Measurements from ENCODE around the gene CEP70.
"Not testable (repeated sequence)": the region's sequence is repeated elsewhere in the genome, so short reads cannot be mapped to it uniquely, and the experiment has no call there.

The CEP70 gene

DNA sequence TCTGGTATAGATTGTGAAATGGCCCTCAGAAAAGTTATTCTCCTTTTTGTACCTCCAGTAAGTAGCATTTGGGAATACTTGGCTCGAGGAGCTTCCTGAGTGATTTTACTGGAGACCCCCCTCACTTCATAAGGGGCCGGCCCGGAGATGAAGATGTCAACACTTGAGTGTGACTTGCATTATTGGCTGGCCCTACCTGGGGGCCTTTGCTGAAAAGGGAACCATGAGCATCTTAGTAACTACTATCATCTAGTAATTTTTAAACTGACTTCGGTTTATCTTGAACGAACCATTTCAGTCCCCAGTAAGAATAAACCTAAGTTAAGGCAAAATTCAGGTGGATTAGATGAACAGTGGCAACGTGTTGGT lies 15.8 kb upstream of the CEP70 start:
- Histone ChIP-seq H3K4me3 (ENCODE audit: low read depth in 1 of 2, low read length in 1 of 2) (peak overlapping the region in 1 of 2 experiments; percentile 67), H3K9me3 (no peaks in the 10 kb centered on the region), H3K27me3 (peaks cover 34% of the 10 kb centered on the region), H3K27ac (no peak overlapping the region), H3K4me1 (ENCODE audit: control insufficient read depth in 1 of 2, insufficient read depth in 1 of 2, low read depth in 1 of 2, low read length in 1 of 2) (peaks cover 8 to 12% of the 10 kb centered on the region in 2 experiments), H3K36me3 (no peaks in the 10 kb centered on the region)
- TF ChIP-seq, protein P1, sequence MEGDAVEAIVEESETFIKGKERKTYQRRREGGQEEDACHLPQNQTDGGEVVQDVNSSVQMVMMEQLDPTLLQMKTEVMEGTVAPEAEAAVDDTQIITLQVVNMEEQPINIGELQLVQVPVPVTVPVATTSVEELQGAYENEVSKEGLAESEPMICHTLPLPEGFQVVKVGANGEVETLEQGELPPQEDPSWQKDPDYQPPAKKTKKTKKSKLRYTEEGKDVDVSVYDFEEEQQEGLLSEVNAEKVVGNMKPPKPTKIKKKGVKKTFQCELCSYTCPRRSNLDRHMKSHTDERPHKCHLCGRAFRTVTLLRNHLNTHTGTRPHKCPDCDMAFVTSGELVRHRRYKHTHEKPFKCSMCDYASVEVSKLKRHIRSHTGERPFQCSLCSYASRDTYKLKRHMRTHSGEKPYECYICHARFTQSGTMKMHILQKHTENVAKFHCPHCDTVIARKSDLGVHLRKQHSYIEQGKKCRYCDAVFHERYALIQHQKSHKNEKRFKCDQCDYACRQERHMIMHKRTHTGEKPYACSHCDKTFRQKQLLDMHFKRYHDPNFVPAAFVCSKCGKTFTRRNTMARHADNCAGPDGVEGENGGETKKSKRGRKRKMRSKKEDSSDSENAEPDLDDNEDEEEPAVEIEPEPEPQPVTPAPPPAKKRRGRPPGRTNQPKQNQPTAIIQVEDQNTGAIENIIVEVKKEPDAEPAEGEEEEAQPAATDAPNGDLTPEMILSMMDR (IDR thresholded peaks at IDR 0.05) = no peak

DNA sequence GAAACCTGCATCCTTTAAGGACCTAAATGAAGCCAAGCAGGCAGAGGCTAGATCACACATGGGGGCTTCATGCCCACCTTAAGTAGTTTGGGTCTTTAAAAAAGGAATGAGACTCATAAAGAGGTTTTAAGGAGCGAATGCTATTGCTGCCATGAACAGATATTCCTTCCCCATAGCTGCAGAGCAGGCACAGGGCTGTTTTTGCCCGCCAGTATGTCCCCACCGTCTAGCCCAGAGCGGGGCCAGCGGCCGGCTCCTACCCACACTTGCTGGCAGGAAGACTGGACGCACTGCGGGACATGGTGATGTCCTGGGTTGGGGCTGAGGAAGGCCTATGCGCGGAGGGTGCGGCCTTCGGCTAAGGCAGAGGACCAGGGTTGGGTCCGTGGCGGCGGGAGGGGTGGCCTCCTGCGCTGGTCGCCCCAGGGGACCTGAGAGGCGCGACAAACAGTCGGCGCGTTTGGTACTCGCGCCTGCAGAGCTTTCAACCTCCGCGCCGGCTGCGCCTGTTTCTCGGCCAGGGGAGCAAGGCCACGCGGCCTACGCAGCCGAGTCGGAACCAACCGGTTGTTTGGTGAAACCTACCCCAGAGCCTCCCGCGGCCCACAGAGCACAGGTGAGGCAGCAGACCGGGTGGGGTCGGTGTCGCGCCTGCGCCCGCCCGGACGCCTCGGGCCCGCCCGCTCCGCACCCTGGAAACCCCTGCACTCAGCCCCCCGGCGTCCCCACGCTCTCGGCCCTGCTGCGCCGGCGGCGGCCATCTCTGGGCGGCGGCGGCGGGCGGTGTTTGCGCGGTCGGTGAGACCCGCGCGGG lies 14.5 kb upstream of the CEP70 start, which contains the start of gene FAIM:
TSS of gene FAIM (plus strand) at position 450 of the 814 bp plus-strand sequence. CDS start 10,956 bp downstream, outside the sequence.
- TF ChIP-seq, protein P1 (IDR thresholded peaks at IDR 0.05) = no peak
- Histone ChIP-seq H3K9me3 (no peaks in the 10 kb centered on the region), H3K27me3 (peaks cover 34% of the 10 kb centered on the region), H3K4me1 (ENCODE audit: control insufficient read depth in 1 of 2, insufficient read depth in 1 of 2, low read depth in 1 of 2, low read length in 1 of 2) (peaks cover 8 to 12% of the 10 kb centered on the region in 2 experiments), H3K36me3 (no peaks in the 10 kb centered on the region), H3K27ac (no peak within 1 kb of the TSS), H3K4me3 (ENCODE audit: low read depth in 1 of 2, low read length in 1 of 2) (peak within 1 kb of the TSS; percentile 59 to 67)

DNA sequence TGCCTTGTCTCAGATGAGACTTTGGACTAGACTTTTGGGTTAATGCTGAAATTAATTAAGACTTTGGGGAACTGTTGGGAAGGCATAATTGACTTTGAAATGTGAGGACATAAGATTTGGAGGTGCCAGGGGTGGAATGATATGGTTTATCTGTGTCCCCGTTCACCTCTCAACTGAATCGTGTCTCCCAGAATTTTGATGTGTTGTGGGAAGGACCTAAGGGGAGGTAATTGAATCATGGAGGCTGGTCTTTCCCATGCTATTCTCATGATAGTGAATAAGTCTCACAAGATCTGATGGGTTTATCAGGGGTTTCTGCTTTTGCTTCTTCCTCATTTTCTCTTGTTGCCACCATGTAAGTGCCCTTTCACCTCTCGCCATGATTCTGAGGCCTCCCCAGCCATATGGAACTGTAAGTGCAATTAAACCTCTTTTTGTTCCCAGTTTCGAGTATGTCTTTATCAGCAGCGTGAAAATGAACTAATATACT lies 10.1 kb upstream of the CEP70 start:
- H3K36me3 ChIP-seq; H3K4me1 ChIP-seq (ENCODE audit: control insufficient read depth in 1 of 2, insufficient read depth in 1 of 2, low read depth in 1 of 2, low read length in 1 of 2); H3K4me3 ChIP-seq (ENCODE audit: low read depth in 1 of 2, low read length in 1 of 2); H3K9me3 ChIP-seq; H3K27ac ChIP-seq: not testable (repeated sequence)
- peaks cover 23% of the 10 kb centered on the region for H3K27me3 ChIP-seq

DNA sequence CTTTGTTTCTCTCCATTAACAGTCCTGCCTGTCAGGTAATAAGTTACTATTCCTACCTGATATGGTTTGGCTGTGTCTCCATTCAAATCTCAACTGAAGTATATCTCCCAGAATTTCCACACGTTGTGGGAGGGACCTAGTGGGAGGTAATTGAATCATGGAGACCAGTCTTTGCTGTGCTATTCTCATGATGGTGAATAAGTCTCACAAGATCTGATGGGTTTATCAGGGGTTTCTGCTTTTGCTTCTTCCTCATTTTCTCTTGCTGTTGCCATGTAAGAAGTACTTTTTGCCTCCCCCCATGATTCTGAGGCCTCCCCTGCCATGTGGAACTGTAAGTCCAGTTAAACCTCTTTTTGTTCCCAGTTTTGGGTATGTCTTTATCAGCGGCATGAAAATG lies 7.6 kb upstream of the CEP70 start:
- H3K36me3 ChIP-seq; H3K27ac ChIP-seq; H3K4me3 ChIP-seq (ENCODE audit: low read depth in 1 of 2, low read length in 1 of 2); H3K4me1 ChIP-seq (ENCODE audit: control insufficient read depth in 1 of 2, insufficient read depth in 1 of 2, low read depth in 1 of 2, low read length in 1 of 2); H3K27me3 ChIP-seq; H3K9me3 ChIP-seq: not testable (repeated sequence)

DNA sequence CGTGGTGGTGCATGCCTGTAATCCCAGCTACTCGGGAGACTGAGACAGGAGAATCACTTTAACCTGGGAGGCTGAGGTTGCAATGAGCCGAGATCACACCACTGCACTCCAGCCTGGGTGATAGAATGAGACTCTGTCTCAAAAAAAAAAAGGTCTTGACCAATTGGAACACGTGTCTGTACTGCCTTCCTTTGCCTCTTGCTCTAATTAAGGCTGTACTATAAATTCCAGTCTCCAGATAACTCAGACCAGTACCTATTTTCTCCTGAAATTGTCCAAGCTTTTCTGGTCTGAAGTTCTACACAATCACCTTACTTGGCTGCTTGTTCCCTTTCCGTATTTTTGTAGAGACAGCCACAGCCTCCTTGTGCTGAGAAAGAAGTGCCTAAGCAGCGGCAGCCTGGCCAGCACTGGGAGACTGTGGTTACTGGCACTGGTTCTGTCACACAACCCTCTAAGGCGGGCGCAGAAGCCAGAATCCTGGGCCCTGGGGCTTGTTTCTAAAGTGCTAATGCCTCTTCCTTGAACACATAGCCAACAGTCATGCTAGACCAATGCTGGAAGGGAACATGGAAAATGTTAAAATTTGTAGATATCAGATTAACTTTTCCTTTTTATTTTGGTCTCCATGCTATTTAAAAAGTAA lies 6.2 kb upstream of the CEP70 start:
- no peaks in the 10 kb centered on the region for H3K4me1 ChIP-seq (ENCODE audit: control insufficient read depth in 1 of 2, insufficient read depth in 1 of 2, low read depth in 1 of 2, low read length in 1 of 2)
- H3K27ac ChIP-seq = no peak overlapping the region
- H3K36me3 ChIP-seq = no peaks in the 10 kb centered on the region
- no peak overlapping the region for H3K4me3 ChIP-seq (ENCODE audit: low read depth in 1 of 2, low read length in 1 of 2)
- no peaks in the 10 kb centered on the region for H3K9me3 ChIP-seq
- TF ChIP-seq, protein P1 (IDR thresholded peaks at IDR 0.05) = no peak
- peaks cover 12% of the 10 kb centered on the region for H3K27me3 ChIP-seq

DNA sequence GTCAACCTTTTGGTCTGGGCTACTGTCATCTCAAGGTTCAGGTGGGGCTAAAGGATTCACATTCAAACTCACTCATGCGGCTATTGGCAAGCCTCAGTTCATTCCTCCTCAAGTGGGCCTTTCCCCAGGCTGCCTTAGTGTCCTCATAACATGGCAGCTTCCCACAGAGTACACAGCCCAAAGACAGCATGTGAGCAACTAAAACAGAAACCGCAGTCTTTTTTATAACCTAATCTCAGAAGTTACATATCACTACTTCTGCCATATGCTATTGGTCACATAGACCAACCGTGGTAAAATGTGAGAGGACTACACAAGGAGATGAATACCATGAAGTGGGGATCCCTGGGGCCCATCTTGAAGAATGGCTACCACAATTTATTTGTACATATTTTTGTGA lies 4.5 kb upstream of the CEP70 start:
- Histone ChIP-seq H3K4me3 (ENCODE audit: low read depth in 1 of 2, low read length in 1 of 2) (no peak overlapping the region), H3K4me1 (ENCODE audit: control insufficient read depth in 1 of 2, insufficient read depth in 1 of 2, low read depth in 1 of 2, low read length in 1 of 2) (peaks cover 6 to 13% of the 10 kb centered on the region in 2 experiments), H3K27me3 (peaks cover 20% of the 10 kb centered on the region), H3K27ac (no peak overlapping the region), H3K36me3 (no peaks in the 10 kb centered on the region), H3K9me3 (no peaks in the 10 kb centered on the region)
- TF ChIP-seq, protein P1 (IDR thresholded peaks at IDR 0.05) = no peak

DNA sequence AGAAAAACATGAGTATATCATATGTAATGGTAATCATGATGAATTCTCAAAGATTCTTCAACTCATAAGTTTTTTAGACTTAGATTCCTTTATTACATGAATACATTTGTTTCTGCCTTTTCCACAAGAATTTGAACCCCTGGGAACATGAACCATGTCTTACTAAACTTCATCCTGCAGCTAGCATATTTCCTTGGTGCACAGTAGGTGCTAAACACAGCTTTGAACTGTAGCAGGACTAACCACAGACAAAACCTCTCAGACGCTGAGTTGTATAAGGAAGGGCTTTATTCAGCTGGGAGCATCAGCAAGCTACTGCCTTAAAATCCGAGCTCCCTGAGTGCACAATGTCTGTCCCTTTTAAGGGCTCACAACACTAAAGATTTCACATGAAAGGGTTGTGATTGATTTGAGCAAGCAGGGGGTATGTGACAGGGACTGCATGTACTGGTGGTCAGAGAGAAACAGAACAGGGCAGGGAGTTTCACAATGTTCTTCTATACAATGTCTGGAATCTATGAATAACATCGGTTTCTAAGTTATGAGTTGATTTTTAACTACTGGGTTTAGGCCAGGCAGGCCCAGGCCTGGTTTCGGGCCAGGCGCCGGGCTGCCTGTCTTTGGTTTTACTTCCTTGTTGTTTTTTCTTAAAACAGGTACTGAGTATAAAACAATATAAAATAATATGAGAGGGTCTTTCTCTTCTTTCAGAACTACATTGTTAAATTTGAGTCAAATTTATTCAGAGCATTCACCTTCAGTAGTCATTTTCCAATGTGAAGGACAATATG lies 3.3 kb upstream of the CEP70 start:
- H3K36me3 ChIP-seq; H3K9me3 ChIP-seq; H3K27ac ChIP-seq; H3K4me3 ChIP-seq (ENCODE audit: low read depth in 1 of 2, low read length in 1 of 2): not testable (repeated sequence)
- Histone ChIP-seq H3K27me3 (peaks cover 32% of the 10 kb centered on the region), H3K4me1 (ENCODE audit: control insufficient read depth in 1 of 2, insufficient read depth in 1 of 2, low read depth in 1 of 2, low read length in 1 of 2) (peaks cover 7 to 14% of the 10 kb centered on the region in 2 experiments)
